ENCODE results near the gene FAM13B.
"Not testable (repeated sequence)": the region's sequence is repeated elsewhere in the genome, so short reads cannot be mapped to it uniquely, and the experiment has no call there.

FAM13B gene

GRCh38 chr5:137960141-137960540, 72.7 kb downstream of the FAM13B start:
- DNase-seq (ENCODE audit: low spot score), result no peak
- no peak overlapping the region for H3K27ac ChIP-seq
- no peak for TF ChIP-seq CTCF (IDR thresholded peaks at IDR 0.05)

GRCh38 chr5:137959488-137959887, 73.4 kb downstream of the FAM13B start:
- no peak for TF ChIP-seq CTCF (IDR thresholded peaks at IDR 0.05)
- no peak overlapping the region for H3K4me3 ChIP-seq
- DNase-seq (ENCODE audit: low spot score), result no peak
- H3K27ac ChIP-seq, result no peak overlapping the region

More at GRCh38 chr5:137960141-137960540, 72.7 kb downstream of the FAM13B start:
- H3K4me3 ChIP-seq, result no peak overlapping the region

- no peak overlapping the region for H3K4me3 ChIP-seq
- TF ChIP-seq CTCF (IDR thresholded peaks at IDR 0.05), result no peak
- H3K27ac ChIP-seq, result no peak overlapping the region
- no peak for DNase-seq (ENCODE audit: low spot score)
These were observed 74.9 kb downstream of the FAM13B start for GRCh38 chr5:137957948-137958347.

- H3K4me3 ChIP-seq, result no peak overlapping the region
- H3K27ac ChIP-seq, result peak overlapping the region; percentile 27 to 35
- no peak for DNase-seq (ENCODE audit: low spot score)
- TF ChIP-seq CTCF (IDR thresholded peaks at IDR 0.05), result no peak
These were observed 78.6 kb downstream of the FAM13B start for GRCh38 chr5:137954131-137954879.

- Histone ChIP-seq H3K27ac (no peak overlapping the region), H3K4me3 (no peak overlapping the region)
- no peak for TF ChIP-seq CTCF (IDR thresholded peaks at IDR 0.05)
- no peak for DNase-seq (ENCODE audit: low spot score)
These were observed 87.1 kb downstream of the FAM13B start for GRCh38 chr5:137945825-137946224.

- H3K27ac ChIP-seq; DNase-seq (ENCODE audit: low spot score); H3K4me3 ChIP-seq: not testable (repeated sequence)
These were observed 88.6 kb downstream of the FAM13B start for GRCh38 chr5:137944280-137944679.

GRCh38 chr5:137939331-137939730, 93.5 kb downstream of the FAM13B start:
- TF ChIP-seq CTCF (IDR thresholded peaks at IDR 0.05), result no peak
- Histone ChIP-seq H3K27ac (no peak overlapping the region), H3K4me3 (no peak overlapping the region)
- no peak for DNase-seq (ENCODE audit: low spot score)

Measured in coronary artery (tissue), 2 donors.